Medulla oblongata (tissue), 1 donor: ENCODE results near the gene ACCS.

Experiments
- DNase-seq: peaks from one replicate; pipeline ENCODE4 v3.0.0-alpha.2; 2015; ENCODE audit errors: extremely low spot score

ACCS gene

DNA sequence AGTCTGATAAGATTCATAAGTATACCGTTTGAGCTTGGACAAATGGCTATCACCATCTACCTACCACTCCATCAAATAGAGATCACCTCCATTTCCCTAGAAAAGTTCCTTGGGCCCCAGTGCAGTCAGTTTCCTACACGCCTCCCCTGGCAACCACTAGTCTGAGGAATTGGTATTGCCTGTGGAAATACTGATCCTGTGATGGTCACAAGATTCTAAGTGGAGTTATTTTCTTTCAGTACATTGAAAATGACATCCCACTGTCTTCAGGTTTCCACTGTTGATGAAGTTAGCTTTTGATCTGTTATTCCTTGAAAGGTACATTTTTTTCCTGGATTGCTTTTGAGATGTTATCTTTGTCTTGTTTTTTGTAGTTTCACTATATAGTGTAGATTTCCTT is 22.9 kb upstream of the ACCS start:
- DNase-seq = no peak

DNA sequence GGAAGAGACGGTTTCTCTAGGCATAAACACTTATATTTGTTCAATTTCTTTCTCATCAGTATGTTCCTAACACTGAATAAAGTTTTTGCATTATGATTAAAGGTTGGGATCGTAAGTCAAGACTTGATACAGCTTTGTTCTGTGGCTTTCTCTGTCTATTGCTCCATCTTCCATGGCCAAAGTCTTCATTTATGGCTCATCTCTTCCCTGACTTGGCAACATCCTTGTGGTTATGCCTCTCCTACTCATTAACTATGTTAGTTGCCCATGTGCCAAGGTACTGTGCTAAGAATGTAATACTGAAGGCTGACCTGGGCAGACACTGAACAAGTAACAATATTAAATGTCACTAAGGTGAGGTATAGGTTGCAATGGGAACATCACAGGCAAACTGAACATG is 19.9 kb upstream of the ACCS start:
- no peak for DNase-seq

DNA sequence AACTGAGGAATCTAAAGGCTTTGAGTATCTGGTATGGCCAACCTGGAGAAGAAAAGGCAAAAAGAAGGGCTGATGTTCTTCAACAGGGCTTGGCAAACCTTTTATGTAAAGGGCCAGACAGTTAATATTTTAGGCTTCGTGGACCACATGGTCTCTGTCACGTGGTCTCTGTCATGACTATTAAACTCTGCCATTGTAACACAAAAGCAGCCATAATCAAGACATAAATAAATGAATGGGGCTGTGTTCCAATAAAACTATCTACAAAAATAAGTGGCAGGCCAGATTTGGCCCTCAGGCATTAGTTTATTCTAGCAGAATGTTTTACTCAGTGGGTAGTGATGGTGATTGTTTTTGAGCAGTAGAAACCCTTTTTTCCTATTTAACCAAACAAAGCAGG is 18.8 kb upstream of the ACCS start:
- no peak for DNase-seq

DNA sequence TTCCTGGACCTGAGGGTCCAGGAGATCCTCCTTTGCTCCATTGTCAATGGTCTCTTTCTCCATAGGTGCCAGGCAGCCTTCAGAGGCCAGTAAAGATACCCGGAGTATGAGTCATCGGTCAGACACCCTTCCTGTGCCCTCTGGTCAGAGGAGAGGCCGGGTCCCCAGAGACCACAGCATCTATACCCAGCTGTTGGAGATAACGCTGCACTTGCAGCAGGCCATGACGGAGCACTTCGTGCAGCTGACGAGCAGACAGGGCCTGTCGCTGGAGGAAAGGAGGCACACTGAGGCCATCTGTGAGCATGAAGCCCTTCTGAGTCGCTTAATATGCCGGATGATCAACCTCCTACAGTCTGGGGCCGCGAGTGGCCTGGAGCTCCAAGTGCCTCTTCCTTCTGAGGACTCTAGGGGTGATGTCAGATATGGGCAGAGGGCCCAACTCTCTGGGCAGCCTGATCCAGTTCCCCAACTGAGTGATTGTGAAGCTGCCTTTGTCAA is 18.1 kb upstream of the ACCS start, which contains the start of gene ACCSL:
Gene ACCSL, plus strand, starts transcription at position 51 of the 501 bp plus-strand sequence. Its CDS starts 56 bp downstream, at position 107.
- peak; percentile 66 for DNase-seq

DNA sequence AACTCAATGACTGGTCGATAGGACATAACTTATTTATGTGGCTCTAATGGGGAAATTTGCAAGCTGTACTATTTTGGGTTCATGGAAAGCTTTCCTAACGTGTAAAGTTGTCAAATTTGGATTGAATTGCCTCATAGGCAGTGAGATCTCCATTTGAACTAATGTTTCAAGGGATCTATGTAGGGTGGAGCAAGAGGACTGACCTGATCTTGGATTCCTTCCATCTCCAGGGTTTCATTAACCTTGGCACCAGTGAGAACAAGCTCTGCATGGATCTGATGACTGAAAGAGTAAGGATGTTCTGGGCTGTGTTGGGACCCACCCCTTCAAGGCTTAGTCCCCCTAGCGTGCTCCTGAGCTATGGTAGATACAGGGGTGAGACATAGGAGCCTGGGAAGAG is 16.2 kb upstream of the ACCS start:
- no peak for DNase-seq

DNA sequence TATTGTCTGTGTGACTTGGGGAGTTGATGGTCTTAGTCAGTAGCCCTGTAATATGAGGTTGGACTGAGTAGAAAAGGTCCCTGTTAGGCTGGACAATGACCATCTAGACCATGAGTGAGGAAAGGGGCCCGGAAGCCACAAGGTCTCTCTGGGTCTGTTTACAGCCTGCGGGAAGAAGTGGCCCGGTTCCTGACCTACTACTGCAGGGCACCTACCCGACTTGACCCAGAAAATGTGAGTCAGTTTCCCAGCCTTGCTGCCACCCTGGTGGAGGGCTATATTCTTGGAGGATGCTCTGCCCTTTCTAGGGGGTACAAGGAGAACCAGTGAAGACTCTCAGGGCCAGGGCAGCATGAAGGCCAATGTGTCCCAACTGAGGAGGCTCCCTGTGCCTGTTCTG is 14.9 kb upstream of the ACCS start:
- DNase-seq = no peak

DNA sequence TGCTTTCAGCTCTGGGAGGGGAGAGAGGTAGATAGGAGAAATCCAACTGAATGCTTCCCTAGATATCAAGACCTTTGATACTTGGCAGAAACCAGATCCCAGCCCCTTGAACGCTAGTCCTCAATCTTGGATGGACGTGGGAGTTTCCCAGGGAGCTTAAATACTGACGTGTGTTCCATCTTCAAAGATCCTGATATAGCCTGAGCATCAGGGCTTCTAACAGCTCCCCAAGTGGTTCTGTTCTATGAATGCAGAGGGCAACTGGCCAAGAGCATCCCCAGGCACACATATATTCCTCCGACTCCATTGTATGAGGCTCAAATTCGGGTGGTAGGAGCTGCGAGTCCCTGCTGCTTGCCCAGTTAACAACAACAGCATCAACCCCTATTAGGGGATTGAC is 8.7 kb upstream of the ACCS start:
- DNase-seq = no peak

DNA sequence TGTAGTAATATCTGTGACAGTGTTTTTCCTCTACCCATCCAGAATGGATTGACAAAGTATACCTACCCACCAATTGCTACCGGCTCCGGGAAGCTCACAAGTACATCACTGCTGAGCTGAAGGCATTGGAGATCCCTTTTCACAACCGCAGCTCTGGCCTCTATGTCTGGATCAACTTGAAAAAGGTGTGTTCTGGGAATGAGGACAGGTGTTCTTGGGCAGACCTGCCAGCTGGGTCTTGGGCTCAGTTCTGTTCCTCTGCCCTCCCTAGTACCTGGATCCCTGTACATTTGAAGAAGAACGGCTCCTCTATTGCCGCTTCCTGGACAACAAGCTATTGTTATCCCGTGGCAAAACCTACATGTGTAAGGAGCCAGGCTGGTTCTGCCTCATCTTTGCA is 7.8 kb upstream of the ACCS start:
- DNase-seq = no peak

DNA sequence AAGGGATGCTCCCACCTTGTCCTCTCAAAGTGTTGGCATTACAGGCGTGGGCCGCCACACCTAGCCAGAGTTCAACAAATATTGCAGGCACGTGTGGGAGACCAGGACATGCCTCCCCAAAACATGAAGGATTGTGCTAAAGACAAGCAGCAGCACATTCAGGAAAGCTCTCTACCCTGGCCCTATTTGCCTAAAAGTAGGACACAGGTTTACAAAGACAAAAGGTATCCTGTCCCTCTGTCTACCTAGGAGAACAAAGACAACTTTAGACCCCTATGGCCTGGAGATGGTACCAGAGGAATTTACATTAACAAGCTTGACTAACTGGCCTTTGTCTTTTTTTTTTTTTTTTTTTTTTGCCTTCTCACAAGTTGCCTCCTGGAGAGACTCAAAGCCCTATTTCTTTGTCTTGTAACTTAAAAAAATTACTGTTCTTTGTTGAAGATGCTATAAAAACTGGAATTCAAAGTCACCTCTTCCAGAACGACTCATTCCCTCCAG is 859 bp upstream of the ACCS start:
- DNase-seq = peak; percentile 9

DNA sequence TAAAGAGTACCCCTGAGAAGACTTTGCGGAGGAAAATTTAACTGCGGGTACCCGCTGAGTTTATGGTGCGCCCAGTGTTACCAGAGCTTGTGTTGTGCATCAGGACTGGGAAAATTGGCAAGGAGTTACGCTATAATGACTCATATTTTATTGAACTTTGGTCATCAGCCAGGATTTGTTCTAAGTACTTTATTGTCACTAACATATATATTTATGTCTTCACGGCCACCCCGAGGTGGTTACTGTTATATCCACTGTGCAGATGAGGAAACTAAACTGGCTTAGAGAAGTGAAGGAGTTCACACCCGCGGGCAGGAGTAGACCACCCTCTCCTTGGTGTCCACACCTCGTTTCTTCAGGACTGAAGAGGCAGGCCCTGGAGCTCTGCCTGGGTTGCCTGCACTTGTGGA is 667 bp downstream of the ACCS start:
- peak; percentile 21 for DNase-seq

DNA sequence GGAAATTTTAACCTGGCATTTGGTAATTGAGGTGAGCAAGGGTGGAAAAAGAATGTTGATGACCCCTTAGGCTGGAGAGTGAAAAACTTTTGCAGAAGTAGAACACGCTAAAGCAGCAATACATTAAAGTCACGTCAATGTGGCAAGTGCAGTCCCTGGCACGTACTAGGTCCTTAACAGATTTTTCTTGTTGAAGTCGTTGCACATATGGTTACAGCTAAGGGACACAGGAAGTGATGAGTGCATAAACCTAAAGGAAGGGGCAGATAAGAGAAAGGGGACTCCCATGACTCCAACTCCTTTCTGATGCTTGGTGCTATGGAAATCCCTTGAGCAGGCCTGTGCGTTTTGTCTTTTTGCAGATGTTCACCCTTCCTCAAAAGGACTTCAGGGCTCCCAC is 1.2 kb downstream of the ACCS start:
- no peak for DNase-seq

DNA sequence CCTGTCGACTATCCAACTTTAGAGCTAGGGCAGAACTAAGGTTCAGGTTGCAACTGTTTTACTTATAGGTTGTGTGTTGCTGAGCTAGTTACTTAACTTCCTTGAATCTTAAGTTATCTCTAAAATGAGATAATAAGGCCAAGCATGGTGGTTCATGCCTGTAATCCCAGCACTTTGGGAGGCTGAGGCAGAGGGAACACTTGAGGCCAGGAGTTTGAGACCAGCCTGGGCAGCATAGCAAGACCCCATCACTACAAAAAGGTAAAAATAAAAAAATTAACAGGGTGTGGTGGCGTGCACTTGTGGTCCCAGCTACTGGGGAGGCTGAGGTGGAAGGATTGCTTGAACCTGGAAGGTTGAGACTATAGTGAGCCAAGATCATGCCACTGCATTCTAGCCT is 2.1 kb downstream of the ACCS start:
- DNase-seq = no peak

DNA sequence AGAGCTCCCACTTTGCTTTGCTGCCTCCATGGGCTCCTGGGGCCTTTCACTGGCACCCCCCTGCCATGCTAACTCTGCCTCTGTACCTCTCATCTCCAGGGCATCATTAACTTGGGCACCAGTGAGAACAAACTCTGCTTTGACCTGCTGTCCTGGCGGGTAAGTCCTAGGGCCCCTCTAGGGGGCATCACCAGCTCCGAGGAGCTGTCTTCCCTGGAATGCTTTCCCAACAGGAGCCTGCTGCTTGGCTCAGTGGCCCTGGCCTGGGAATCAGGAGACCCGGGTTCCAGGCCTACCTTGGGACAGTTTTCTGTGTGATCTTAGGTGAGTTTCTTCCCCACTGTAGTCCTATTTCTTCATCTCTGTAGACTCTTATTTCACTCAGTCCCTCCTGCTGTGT is 5.1 kb downstream of the ACCS start:
- no peak for DNase-seq

DNA sequence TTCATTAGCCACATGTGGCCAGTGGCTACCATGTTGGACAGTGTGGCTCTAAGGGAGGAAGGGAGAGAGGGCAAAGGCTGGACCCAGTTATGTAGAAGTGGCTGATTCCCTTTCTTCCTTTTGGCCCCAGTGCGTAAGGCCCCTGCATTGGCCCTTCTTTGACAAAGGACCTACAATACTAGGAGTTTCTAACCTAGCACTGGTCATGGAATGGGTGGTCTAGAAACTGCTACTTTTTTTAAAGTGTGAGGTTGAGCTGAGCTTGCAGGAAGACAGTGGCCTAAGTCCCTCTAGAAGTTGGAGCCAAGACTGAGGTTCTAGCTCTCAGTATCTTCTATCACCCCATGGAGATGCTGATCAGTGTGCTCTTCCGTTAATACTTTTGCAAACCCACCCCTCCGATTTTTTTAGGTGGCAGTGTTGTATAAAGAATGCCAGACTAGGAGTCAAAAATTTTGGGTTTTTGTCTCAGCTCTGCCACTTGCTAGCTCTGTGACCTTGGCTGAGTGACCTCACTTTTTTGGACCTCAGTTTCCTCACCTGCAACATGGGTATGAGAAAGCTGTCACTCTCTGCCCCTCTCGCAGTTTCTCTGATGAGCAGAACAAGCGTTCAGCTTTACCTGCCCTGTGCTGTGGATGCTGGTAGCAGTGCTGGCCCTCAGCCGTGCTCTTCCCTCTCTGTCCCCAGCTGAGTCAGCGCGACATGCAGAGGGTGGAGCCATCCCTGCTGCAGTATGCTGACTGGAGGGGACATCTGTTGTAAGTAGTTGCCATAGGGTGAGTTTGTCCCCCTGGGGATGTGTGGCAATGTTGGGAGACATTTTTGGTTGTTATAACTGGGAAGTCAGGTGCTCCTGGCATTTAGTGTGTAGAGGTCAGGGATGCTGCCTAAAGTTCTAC is 6.9 kb downstream of the ACCS start:
- no peak for DNase-seq

DNA sequence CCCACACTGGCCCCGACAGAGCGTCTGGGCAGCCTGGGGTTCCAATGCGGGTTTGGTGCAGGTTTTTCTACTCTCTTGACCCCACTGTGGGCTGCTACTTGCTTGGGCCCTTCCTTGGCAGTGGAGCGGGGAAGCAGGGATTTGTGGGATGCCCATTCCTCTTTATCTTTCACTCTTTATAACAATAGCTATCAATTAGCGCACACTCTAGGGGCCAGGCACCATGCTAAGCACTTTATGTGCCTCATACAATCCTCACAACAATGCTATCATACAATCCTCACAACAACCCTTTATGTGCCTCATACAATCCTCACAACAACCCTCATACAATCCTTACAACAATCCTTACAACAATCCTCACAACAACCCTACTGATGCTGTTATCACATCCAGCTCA is 12.7 kb downstream of the ACCS start:
- DNase-seq = no peak

DNA sequence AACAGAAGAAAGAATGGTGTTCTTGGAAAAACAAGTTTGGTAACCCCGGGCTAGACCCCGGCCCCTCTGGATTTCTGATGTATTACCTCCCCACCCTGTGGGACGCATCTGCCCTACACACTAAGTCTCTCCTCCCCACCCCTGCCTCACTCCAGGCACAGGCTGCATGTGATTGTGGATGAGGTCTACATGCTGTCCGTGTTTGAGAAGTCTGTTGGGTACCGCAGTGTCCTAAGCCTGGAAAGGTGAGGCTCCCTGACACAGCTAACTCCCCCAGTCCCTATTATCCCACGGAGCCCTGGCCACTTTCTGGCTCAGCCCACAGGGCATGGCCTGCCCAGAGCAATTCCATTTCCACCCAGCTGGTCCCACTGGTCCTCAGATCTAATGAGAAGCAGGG is 13.3 kb downstream of the ACCS start:
- no peak for DNase-seq

DNA sequence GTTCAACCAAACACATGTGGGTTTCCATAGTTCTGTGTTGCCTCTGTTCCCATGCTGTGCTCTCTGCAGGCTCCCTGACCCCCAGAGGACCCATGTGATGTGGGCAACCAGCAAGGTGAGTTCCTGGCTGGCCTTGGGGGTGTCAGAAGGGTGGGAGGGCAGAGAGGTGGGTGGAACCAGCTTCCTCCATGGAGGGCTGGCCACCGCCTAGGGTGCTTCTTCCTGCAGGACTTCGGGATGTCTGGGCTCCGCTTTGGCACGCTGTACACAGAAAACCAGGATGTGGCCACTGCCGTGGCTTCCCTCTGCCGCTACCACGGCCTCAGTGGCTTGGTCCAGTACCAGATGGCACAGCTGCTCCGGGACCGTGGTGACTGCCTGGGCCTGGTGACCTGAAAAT is 14.9 kb downstream of the ACCS start:
- no peak for DNase-seq

DNA sequence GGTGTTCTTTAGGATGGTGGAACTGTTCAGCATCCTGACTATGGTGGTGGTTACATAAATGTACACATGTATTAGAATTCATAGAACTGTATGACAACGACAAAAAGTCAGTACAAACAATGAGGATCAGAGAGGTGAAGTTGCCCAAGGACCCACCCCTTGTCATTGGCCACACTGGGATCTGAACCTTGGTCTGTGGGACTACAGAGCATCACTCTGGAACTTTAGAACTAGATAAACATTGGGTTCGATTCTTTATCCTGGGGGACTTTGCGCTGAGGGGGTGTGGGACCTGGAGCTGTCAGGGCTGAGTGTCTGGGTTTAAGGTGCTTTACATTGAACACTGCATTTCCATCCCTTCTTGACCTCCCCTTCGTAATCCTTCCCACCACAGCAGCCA is 16.6 kb downstream of the ACCS start:
- no peak for DNase-seq

DNA sequence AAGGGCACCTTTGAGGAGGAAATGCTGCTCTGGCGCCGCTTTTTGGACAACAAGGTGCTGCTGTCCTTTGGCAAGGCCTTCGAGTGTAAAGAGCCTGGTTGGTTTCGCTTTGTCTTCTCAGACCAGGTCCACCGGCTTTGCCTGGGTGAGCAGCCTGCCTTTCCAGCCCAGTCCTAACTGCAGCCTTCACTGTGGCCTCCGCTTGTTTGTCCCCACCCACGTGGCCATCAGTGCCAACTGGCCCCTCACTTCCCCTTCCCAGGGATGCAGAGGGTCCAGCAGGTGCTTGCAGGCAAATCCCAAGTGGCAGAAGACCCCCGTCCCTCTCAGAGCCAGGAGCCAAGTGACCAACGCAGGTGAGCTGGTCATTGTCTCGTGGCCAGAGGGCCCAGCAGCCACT is 17.4 kb downstream of the ACCS start:
- DNase-seq = no peak

DNA sequence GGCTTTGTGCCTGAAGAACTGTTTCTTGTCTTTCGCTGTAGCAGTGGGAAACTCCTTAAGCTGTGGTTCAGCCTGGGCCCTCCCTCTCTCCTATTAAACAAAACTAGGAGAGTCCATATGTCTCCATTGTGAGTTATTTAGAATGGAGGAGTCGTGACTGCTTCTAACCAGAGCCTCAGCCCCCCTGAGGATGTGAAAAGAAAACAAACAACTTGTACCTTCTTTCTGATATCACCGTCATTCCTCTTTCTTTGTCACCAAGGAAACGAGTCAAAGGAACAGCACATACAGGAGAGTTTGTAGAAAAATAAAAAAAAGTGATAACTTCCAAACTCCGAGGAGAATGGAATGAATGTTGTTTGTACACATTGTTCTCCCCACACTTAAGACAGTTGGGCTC is 17.8 kb downstream of the ACCS start:
- DNase-seq = no peak

DNA sequence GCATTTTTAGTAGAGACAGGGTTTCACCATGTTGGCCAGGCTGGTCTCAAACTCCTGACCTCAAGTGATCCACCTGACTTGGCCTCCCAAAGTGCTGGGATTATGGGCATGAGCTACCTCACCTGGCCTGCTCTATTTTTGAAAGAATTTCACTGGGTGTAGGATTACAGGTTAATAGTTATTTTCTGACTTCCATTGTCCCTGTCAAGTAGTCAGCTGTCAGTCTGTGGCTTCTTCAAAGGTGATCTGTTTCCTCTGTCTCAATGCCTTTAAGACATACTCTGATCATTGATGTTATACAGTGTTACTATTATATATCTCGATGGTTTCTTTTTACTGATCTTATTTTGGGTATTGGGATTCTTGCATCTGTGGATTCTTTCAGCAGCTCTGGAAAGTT is 19.3 kb downstream of the ACCS start:
- no peak for DNase-seq

DNA sequence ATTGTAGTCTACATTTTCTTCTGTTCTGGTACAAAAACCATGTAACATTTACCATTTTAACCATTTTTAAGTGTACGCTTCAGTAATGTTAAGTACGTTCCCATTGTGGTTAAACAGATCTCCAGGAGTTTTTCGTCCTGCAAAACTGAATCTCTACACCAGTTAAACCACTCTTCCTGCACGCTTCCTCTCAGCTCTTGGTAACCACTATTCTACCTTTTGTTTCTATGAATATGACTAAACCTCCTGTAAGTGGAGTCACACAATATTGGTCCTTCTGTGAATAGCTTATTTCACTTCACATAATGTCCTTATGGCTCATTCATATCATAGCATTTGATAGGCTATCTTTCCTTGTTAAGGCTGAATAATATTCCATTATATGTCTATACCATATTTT is 22.3 kb downstream of the ACCS start:
- no peak for DNase-seq

DNA sequence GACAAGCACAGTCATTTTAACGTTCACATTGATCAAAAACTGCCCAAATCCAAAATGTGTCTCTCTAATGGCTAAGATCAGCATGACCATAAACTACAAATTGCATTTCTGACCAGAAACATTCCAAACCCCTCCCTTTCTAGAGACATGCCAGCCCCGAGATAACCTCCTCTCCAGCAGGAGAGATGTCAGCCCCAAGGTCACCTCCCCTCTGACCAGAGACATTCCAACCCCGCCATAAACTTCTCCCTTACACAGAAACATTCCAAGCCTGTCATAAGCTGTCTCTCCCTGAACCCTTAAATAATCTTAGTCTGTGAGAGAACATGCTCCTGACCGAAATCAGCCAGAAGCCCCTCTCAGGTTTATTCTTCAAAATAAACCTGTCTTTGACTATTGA is 22.8 kb downstream of the ACCS start:
- DNase-seq = no peak

DNA sequence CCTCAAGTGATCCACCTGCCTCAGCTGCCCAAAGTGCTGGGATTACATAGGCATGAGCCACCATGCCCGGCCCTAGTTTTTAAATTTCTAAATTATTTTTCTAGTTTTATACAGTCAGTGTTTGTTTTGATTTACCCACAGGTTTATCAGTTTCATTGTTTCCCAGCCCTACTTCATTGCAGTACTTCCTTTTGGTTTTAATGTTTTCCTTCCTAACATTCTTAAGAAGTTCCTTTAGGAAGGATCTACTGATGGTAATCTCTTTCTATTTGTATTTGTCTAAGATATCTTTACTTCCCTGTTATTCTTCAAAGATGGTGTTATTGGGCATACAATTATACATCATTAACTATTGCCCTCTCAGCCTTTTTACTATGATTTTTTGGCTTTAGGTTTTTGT is 24.5 kb downstream of the ACCS start:
- DNase-seq = no peak
